Fibroblast of pulmonary artery (primary cell): Measurements from ENCODE around the gene YPEL3.

Experiments
- DNase-seq: peaks from one replicate; pipeline ENCODE4 v3.0.0-alpha.2; 2010; ENCODE audit warnings: low read depth
- H3K4me3 ChIP-seq: replicated peaks from 2 replicates; pipeline ENCODE4 v1.5.1; 2011; ENCODE audit warnings: low read depth, mild to moderate bottlenecking, control low read depth, low read length, moderate library complexity
- TF ChIP-seq, protein P1 (sequence below): IDR thresholded peaks from 2 replicates; pipeline ENCODE4 v1.5.1; 2011; ENCODE audit warnings: mild to moderate bottlenecking, control low read depth, low read length, inconsistent platforms; ENCODE audit errors: missing control alignments

Gene YPEL3, protein sequence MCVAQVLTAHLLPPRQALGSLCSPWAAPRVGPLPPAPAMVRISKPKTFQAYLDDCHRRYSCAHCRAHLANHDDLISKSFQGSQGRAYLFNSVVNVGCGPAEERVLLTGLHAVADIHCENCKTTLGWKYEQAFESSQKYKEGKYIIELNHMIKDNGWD

DNA sequence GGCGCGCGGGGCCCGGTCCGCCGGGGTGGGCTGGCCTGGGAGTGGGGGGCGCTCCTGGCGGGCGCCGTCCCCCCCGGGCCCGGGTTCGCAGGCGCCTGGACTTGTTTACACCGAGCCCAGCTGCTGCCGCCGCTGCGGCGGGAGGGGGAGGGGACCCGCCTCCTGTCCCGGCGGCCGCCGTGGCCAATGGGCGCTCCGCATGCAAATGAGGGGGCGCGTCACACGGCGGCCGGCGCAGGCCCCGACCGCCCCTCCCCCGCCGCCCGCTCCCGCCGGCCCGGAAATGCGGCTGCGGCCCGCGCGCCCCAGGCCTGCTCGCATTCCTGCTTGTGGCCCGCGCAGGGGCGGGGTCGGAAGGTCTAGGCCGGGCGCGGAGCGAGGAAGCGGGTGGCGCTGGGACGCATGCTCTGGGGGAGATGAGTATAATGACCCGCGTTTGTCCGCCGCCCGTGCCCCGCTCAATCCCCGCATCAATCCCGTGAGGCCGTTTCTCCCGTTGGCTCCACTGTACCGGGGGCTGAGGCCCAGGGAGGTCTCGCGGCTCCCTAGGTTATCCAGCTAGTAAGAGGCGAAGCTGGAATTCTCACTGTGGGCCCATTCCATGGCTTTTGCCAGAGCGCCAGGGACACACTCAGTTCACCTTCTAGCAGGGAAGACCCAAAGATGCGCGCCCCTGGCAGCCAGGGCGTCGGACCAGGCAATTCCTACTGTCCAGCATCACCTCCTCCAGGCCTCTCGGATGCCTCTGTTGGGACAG, at the start of gene YPEL3:
TSS of gene YPEL3 (minus strand) at position 109 of the 757 bp plus-strand sequence. CDS start 731 bp downstream, outside the sequence.
- DNase-seq: peak; percentile 89
- TF ChIP-seq, protein P1, sequence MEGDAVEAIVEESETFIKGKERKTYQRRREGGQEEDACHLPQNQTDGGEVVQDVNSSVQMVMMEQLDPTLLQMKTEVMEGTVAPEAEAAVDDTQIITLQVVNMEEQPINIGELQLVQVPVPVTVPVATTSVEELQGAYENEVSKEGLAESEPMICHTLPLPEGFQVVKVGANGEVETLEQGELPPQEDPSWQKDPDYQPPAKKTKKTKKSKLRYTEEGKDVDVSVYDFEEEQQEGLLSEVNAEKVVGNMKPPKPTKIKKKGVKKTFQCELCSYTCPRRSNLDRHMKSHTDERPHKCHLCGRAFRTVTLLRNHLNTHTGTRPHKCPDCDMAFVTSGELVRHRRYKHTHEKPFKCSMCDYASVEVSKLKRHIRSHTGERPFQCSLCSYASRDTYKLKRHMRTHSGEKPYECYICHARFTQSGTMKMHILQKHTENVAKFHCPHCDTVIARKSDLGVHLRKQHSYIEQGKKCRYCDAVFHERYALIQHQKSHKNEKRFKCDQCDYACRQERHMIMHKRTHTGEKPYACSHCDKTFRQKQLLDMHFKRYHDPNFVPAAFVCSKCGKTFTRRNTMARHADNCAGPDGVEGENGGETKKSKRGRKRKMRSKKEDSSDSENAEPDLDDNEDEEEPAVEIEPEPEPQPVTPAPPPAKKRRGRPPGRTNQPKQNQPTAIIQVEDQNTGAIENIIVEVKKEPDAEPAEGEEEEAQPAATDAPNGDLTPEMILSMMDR: no peak
- H3K4me3 ChIP-seq: peak within 1 kb of the TSS; percentile 80

DNA sequence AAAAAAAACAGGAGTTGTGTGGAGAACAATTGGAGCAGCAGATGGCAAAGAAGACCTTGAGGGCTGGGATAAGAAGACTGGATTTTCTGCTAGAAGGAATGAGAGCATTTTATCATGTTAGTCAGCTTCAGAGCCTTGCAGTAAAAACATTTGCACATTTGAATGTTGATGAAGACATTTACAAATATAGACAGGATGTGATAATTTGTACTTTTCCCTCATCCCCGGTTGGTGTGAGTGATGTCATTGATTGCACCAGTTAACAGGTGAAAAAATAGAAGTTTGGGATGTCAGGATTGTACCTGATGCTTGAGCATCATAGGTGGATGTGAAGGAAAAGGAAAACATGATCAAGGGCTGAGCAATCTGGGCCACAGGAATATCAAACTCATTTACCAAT, 49.6 kb upstream of the YPEL3 start:
- TF ChIP-seq, protein P1: no peak
- no peak for DNase-seq
- H3K4me3 ChIP-seq: no peak overlapping the region

DNA sequence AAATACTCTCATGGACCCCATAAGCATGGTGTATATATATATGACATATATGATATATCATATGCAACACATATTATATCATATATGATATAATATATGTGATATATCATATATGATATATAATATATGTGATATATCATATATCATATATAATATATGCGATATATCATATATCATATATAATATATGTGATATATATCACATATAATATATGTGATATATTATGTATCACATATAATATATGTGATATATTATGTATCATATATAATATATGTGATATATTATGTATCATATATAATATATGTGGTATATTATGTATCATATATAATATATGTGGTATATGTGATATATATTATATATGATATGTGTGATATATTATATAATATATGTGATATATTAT, 48.9 kb upstream of the YPEL3 start:
- TF ChIP-seq, protein P1: no peak
- DNase-seq: no peak
- no peak overlapping the region for H3K4me3 ChIP-seq

DNA sequence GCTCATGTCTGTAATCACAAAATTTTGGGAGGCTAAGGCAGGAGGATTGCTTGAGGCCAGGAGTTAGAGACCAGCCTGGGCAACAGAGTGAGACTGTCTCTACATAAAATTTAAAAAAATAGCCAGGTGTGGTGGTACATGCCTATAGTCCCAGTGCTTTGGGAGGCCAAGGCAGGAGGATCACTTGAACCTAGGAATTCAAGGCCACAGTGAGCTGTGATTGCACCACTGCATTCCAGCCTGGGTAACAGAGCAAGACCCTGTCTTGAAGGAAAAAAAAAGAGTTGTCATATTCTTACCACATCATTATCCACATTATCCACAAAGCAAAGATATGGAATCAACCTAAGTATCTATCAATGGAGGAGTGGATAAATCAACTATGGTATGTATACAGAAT, 48.0 kb upstream of the YPEL3 start:
- H3K4me3 ChIP-seq: no peak overlapping the region
- no peak for DNase-seq
- TF ChIP-seq, protein P1: no peak

DNA sequence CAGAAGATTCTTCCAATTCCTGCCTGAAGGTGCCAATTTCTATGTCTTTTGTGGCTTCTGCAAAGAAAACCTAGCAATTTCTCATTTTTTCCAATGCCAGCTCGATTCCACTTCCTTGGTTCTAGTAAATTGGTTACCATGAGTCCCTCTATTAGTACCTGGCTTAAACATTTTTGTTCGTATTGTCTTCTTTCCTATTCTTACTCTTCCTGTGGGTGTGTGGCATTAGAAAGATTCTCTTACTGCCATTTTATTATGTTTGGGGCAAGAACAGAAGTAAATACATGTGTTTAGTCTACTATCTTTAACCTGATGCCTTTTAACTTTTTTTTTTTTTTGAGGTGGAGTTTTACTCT, 47.3 kb upstream of the YPEL3 start:
- no peak overlapping the region for H3K4me3 ChIP-seq
- no peak for DNase-seq
- TF ChIP-seq, protein P1: no peak

DNA sequence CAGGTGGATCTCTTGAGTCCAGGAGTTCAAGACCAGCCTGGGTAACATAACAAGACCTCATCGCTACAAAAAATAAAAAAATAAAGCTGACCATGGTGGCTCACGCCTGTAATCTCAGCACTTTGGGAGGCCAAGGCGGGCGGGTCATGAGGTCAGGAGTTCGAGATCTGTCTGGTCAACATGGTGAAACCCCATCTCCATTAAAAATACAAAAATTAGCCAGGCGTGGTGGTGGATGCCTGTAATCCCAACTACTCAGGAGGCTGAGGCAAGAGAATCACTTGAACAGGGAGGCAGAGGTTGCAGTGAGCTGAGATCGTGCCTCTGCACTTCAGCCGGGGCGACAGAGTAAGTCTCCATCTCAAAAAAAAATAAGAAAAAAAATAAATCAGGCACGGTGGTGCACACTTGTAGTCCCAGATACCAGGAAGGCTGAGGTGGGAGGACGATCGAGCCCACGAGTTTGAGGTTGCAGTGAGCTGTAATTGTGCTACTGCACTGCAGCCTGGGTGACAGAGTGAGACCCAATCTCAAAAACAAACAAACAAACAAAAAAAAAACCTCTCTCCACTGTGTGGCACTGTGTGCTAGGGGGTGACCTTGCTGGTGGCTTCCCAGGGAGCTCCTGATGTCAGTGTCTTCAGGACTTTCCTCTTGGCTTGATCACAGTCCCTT, 46.8 kb upstream of the YPEL3 start:
- DNase-seq: no peak

More for the DNA sequence above, 46.8 kb upstream of the YPEL3 start:
- TF ChIP-seq, protein P1: no peak
- no peak overlapping the region for H3K4me3 ChIP-seq
